Stimulated activated CD8-positive, alpha-beta memory T cell treated with anti-CD3 and anti-CD28 coated beads, Interleukin-15, amount 100 ng/mL, for 48 hours (primary cell): ENCODE measurements around the gene LRTM1.

ENCODE experiments used
- DNase-seq, 2 donors: peaks; one replicate each; pipeline ENCODE4 v3.0.0-alpha.2; 2020; ENCODE audit warnings: low read depth in 2 of 2

The LRTM1 gene

DNA sequence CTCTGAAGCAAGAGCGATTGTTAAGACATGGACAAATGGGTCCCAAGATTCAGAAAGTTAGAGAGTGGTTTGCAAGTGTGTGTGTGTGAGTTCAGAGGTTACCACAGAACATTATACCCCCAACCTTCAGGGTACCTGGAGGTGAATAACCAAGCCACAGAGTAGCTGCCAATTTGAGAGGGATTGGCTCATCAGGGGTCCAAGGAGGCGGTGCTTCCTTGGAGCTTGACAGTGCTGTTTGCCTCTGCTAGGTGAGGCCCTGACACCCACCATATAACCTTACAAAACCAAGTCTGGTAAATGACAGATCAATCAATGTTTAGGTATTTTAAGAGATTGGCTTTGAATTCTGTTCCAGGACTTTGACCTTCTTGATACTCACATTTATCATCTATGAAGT, 35.7 kb downstream of the LRTM1 start:
- no peak for DNase-seq

DNA sequence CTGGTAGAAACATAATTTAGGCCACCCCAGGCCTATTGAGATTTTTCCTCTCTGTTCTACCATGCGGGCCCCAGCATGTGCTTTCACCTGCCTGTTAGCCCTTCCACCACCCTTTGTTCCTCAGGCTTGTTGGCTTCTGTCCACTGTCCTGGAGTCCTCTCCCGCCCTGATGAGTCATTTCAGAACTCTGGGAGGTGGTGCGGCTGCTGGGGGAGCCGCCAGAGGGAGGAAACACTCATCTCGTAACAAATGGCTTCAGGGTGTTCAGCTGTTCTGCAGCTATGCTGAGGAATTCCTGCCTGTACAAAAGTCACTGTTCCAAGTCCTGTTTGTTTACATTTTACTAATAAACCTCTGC, 36.3 kb downstream of the LRTM1 start:
- DNase-seq: no peak

DNA sequence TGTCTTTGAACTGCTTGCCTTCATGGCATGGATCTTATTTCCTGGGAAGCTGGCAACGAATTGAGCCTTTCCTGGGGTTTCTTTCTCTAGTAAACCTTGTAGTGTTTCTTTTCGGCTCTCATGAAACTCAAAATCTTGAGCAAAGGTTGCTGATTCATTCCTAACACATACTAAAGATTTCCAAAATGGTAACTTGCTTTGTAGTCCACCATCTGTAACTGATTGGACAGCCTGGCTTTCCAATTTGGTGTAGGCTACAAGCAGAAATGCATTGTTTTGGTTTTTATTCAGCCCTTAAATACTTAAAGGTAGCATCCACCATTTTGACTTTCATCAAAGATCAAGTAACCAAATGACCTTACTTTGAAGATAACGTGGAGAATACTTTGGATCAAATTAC, 38.1 kb downstream of the LRTM1 start:
- DNase-seq: no peak

DNA sequence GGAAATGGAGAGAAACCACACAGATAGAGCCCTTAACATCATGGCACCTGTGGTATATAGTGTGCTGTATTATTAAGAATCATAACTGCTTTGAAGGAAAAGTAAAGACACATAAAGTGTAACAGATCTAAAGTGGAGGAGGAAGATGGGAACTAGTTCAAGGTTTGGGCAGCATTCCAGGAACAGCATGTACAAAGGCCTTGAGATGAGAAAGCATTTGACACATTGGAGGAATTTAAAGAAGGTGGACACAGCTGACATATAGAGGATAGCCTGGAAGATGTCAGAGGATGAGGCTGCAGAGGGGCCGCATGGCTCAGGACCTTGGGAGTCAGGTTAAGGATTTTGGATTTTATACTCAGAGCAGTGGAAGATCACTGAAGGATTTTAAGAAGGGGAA, 39.0 kb downstream of the LRTM1 start:
- no peak for DNase-seq

DNA sequence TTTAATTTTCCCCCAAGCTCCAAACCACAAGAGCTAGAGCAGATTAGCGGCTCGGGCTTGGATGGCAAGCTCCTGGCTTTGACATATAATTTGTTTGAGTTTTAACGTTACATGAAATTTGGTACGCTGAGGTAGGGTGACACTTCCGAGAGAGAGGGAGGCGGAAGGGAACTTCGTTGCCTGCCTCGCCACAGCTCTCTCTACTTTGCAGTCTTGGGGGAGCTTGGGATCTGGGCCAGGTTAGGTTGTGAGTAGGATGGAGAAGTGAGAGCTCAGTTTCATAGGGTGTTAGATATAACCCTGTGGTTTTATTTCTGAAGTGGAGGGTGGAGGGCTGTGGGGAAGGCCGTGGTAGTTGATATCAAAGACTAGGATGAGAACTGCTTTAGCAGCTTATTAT, 39.7 kb downstream of the LRTM1 start:
- no peak for DNase-seq

DNA sequence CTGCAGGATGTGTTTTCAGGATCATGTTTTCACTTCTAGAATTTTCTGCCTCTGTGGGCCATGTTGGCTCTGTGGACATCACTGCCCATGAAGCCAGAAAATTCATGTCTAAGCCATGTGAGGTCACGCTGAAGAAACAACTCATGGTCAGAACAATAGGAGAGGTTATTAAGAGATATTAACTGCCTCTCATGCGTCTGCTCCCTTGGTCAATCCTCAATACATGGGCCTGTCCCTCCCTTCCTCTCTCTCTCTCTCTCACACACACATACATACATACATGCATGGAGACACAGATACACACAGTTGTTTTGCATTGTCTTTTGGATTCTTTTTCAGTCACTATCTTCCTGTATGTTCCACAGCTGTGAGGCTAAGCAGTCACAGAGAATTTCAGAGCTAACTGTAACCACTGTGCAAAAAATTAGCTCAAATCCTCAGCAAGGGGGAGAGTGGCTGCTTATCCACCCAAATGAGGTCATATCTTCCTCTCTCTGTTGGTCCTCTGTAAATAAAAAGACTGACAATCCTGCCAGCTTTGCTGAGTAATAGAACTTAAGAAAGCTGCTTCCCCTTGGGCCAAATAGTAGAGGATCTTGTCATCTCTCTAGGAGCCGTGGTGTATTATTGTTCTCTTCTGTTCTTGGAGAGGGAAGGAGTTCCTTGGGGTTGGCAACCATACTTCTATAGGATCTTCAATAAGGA, 45.6 kb downstream of the LRTM1 start:
- DNase-seq: no peak

DNA sequence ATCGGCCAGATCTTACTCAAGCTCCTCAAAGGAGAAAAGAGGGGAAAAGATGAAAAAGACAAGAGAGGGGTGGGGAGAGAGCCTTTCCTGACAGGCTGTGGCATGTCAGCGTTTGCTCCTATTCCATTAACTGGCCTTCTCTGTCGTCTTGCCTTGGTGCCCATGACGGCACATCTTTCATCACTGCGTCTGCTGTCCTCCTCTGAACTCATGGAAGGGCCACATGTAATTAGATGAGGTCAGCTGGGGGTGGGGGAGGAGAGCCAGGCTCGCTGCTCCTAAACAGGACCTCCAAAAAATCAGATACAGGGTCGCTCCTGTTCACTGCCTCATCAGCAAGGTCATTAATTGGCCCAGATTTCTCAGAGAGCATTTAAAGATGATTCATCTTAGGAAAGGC, 49.7 kb downstream of the LRTM1 start:
- DNase-seq: no peak

DNA sequence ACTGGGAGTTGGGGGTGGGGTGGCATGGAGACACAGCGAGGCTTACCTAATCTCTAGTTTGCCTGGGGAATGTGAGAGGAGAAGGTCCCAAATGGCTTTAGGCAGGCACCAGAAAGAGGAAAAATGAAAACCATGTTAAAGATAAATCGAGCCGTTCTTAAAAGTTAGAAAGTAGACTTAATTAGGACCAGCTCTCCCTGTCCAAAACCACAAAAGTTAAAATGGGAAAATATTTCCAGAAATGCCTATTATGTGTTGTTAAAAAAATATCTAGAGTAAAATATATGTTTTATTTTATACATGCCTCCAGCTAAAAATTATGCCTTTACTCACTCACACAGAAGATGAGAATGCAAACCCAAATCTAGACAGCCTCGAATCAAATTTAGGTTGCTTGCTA, 50.1 kb downstream of the LRTM1 start:
- no peak for DNase-seq

DNA sequence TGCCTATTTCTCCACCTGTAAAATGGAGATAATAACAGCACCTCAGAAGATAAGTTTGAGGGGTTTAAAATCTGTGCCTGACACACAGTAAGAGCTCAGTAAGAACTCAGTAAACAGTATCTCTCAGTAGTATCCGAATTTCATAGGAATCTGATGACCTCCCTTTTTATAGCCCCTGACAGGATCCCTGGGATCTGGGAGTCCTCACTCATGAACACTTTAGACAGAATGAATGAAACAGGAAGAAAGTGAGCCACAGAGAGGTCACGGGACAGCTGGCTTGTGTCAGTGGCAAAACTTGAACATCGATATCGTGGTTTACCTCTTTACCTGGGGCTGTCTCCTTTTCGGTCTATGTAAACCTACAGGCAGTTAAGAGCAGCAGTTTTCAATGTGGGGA, 51.2 kb downstream of the LRTM1 start:
- DNase-seq: no peak

DNA sequence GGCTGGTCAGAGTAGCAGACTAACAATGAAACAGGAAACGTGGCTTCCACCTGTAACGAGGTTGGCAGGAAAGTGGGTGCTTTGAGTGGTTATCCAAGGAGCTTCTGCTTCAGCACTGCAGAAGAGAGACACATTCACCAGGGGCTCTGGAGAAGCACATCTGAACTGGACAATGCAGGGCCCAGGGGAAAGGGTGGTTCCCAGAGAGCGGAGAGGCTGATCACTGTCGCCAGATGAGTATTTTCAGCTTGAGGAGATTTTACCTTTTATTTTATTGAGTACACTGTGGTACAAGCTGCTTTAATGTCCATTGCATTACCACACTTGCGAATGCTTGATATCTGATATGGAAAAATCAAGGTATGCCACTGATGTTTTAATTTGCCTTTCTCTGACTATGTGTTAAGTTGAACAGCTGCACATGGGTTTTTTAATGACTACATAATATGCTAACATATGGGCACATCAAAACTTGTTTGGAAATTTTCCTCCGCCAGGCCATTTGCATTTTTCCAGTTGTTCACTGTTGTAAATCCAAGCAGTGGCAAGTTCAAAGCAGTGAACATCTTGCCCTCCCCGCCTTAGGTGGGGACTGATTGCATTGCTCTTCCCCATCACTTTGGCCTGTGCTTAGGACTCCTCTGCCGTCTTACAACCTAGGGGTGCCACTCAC, 52.1 kb downstream of the LRTM1 start:
- no peak for DNase-seq

DNA sequence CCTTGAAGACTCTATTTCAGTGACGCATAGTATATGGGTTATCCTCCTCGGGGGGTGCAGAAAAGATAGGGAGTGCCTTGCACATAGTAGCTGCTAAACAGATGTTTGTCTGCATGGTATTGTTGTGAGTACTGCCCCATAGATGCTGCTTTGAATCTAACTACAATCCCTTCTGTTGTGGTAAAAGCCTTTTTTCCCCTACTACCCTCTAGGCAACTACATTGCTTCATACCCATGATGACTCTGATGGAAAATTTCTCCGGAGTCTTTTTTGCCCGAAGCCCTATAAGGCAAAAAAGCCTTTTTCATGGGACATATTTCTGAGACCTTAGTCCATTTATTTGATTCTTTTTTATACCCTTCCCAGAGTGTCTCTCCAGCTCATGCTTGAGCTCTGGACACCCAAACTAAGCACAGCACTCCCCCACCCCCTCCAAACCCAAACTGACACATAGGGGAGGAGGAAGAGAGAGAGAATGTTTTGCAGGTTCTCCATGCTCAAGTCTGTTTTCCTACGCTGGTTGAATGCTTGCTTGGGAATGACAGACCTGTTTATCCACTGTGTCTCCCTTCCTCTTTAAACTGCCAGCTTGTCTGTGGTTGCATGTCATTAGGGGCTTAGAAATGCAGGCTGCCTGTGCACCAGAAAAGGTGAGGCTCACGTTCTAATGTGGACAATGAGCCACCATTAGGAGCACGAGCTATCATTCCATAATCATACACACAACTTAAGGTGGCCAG, 52.9 kb downstream of the LRTM1 start:
- DNase-seq: no peak

DNA sequence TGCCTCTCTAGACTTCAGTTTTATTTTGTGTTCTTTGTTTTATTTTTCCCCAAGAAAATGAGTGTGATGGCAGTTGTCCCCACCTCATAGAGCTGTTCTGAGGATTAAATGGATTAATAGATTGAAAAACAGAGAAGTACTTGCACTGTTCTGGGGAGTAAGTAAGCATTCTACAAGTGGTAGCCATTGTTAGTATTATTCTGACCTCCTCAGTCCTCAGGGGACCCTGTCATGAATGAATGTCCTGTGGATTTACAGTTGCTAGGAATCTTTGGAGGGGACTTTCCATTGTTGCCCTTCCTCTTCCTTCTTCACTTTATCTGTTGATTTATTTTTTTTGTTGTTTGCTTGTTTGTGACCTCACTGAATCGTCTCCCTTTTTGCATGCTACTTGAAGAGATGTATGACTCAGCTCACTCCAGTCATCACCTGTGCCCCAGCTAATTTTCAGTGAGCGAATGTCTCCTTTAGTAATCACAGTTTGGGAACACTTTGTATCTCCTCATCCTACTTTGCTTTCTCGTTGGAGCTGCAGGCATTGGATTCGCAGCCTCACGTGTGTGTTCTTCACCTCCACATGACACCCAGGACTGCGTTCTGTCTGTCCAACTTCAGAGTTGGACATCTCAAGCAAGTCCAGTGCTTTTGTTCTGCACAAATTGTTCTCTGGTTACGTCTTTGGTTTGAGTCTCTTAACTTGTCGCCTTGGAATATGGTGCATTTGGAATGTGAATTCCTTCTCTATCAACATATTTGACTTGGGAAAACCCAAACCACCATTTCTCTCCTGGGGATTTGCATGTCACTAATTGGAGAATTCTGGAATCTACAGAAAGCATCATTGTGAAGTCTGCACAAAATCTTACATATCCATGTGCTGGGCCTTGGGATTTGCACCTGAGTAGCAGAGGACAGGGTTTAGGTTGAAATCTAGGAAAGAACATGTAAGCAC, 54.5 kb downstream of the LRTM1 start:
- no peak for DNase-seq

DNA sequence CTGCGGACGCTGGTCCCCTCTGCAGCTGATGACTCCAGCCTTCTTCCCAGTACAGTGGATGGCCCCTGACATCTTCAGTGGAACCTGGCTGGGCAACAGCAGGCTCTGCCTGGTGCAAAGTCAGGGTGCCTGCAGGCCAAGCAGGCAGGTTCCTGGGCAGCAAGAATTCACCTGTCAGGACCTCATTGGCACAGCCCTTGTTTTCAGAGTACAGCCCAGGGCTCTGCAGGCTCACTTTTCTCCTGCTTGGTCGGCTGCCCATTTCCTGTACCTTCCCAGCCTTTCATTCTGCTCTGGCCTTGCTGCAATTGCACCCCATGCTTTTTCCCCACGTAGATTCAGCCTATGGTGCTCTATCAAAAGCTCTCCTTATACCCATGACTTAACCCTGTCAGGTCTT, 56.0 kb downstream of the LRTM1 start:
- no peak for DNase-seq

DNA sequence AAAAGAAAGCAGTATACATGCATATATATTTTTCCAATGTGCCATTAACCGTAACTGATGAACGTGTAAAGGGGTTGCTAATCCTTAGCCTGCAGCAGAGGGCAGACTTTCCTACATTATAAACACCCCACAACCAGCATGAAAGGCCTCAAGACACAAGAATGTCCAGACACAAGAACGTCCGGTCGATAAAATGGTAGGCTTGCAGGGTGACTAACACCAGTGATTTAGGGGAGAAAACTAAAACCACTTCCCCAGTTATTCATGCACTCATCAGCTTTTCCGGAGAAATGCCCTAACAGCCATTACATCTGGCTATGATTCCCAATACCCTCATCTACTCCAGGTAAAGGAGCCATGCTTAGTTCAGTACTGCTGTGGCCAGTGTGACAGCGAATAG, 57.4 kb downstream of the LRTM1 start:
- DNase-seq: no peak
